Liver (tissue), 9 donors: Measurements from ENCODE around the gene ERN1. TPM values are rescaled to one million over a fixed set of nuclear protein-coding genes. Genes with fewer than 3 reads are reported as not detected.

Source experiments
- DNase-seq: peaks from one replicate; pipeline ENCODE4 v3.0.0-alpha.2; 2017; ENCODE audit warnings: low spot score
- H3K27ac ChIP-seq, 2 donors: one replicate each; pipeline ENCODE4 v1.7.0; 2013; ENCODE audit warnings: inconsistent platforms in 2 of 2, low read length in 2 of 2, control low read depth in 1 of 2, low read depth in 1 of 2, mild to moderate bottlenecking in 1 of 2
- H3K27me3 ChIP-seq, 4 donors: one replicate each; pipeline versions ENCODE4 v1.6.1 to v1.7.0; 2013; ENCODE audit warnings: low read length in 3 of 4, inconsistent platforms in 1 of 4, mild to moderate bottlenecking in 1 of 4, moderate library complexity in 1 of 4; ENCODE audit not compliant: control insufficient read depth in 4 of 4, insufficient read depth in 4 of 4
- H3K36me3 ChIP-seq, 4 donors: one replicate each; pipeline versions ENCODE4 v1.6.1 to v1.7.0; 2013; ENCODE audit warnings: low read length in 3 of 4, mild to moderate bottlenecking in 3 of 4, low read depth in 1 of 4, moderate library complexity in 1 of 4; ENCODE audit not compliant: control insufficient read depth in 4 of 4, insufficient read depth in 3 of 4
- H3K4me1 ChIP-seq, 4 donors: one replicate each; pipeline versions ENCODE4 v1.6.1 to v1.7.0; 2013; ENCODE audit warnings: low read length in 3 of 4, mild to moderate bottlenecking in 3 of 4, moderate library complexity in 1 of 4; ENCODE audit not compliant: control insufficient read depth in 4 of 4, insufficient read depth in 4 of 4
- H3K4me3 ChIP-seq, 3 donors: one replicate each; pipeline versions ENCODE4 v1.6.1 to v1.7.0; 2013; ENCODE audit warnings: low read length in 3 of 3, control low read depth in 1 of 3, low read depth in 1 of 3, mild to moderate bottlenecking in 1 of 3
- H3K9ac ChIP-seq, 2 donors: one replicate each; pipeline ENCODE4 v1.7.0; 2013; ENCODE audit warnings: low read length in 2 of 2, mild to moderate bottlenecking in 2 of 2, moderate library complexity in 2 of 2, control low read depth in 1 of 2, low read depth in 1 of 2
- H3K9me3 ChIP-seq, 4 donors: one replicate each; pipeline versions ENCODE4 v1.6.1 to v1.7.0; 2013; ENCODE audit warnings: low read length in 3 of 4; ENCODE audit not compliant: control insufficient read depth in 4 of 4
- EGR1 ChIP-seq, 2 donors: IDR thresholded peaks; 2 replicates each; pipeline ENCODE4 v1.6.1; 2016 to 2018; ENCODE audit warnings: antibody characterized with exemption in 2 of 2, low read depth in 2 of 2
- FOXA1 ChIP-seq: IDR thresholded peaks from 2 replicates; pipeline ENCODE4 v1.6.1; 2016; ENCODE audit warnings: antibody characterized with exemption
- GABPA ChIP-seq, 2 donors: IDR thresholded peaks in 1 of 2; conservative IDR thresholded peaks in 1 of 2; 2 replicates each; pipeline ENCODE4 v1.6.1; 2016; ENCODE audit warnings: antibody characterized with exemption in 2 of 2, mild to moderate bottlenecking in 1 of 2, moderate library complexity in 1 of 2
- HNF4A ChIP-seq, 2 donors: conservative IDR thresholded peaks; 2 replicates each; pipeline ENCODE4 v1.6.1; 2016; ENCODE audit warnings: antibody characterized with exemption in 2 of 2, mild to moderate bottlenecking in 2 of 2
- HNF4G ChIP-seq: IDR thresholded peaks from 2 replicates; pipeline ENCODE4 v1.6.1; 2016; ENCODE audit warnings: antibody characterized with exemption
- JUND ChIP-seq, 2 donors: IDR thresholded peaks; 2 replicates each; pipeline ENCODE4 v1.6.1; 2016; ENCODE audit warnings: antibody characterized with exemption in 2 of 2
- NR2F2 ChIP-seq: IDR thresholded peaks from 2 replicates; pipeline ENCODE4 v1.6.1; 2016; ENCODE audit warnings: antibody characterized with exemption
- RAD21 ChIP-seq, 2 donors: IDR thresholded peaks; 2 replicates each; pipeline ENCODE4 v1.6.1; 2016; ENCODE audit warnings: antibody characterized with exemption in 2 of 2, mild to moderate bottlenecking in 2 of 2
- RXRA ChIP-seq, 2 donors: IDR thresholded peaks; 2 replicates each; pipeline ENCODE4 v1.6.1; 2017 to 2018; ENCODE audit warnings: antibody characterized with exemption in 2 of 2, mild to moderate bottlenecking in 1 of 2
- TAF1 ChIP-seq: conservative IDR thresholded peaks from 2 replicates; pipeline ENCODE4 v1.6.1; 2016; ENCODE audit warnings: antibody characterized with exemption, mild to moderate bottlenecking
- WGBS: extraction: QIAGEN DNeasy Blood & Tissue Kit; methylation state at CpG from one replicate; pipeline ENCODE4 v1.1.7; 2013; 5-methylcytosine and 5-hydroxymethylcytosine counted together
- polyA plus RNA-seq, 2 donors: library from polyadenylated mRNA; stranded (reverse) in 1 of 2; unstranded in 1 of 2; fragments of 200-250 nt in 1 of 2; fragments of >200 nt in 1 of 2; fragmentation: Nextera tagmentation in 1 of 2; extraction: Ambion mirVana in 1 of 2; gene quantifications; one replicate each; pipeline versions ENCODE4 v1.2.1 to v1.2.3, GENCODE V29; 2013 to 2015
- total RNA-seq, 2 donors: library from RNA; depleted of rRNA; stranded (reverse); fragments of >200 nt; gene quantifications; one replicate each; pipeline ENCODE4 v1.2.3, GENCODE V29; 2014
- TF ChIP-seq, protein P1 (sequence below): IDR thresholded peaks from 2 replicates; pipeline ENCODE4 v1.6.1; 2016; ENCODE audit warnings: antibody characterized with exemption
- TF ChIP-seq, protein P2 (sequence below): IDR thresholded peaks from 2 replicates; pipeline ENCODE4 v1.6.1; 2016; ENCODE audit warnings: antibody characterized with exemption
- TF ChIP-seq, protein P3 (sequence below): fragments of 150-350 bp; IDR thresholded peaks from 2 replicates; pipeline ENCODE4 v1.5.1; 2017; ENCODE audit warnings: improper control_type of control experiment, low read depth, low read length; ENCODE audit not compliant: missing input control
- TF ChIP-seq, protein P4 (sequence below): IDR thresholded peaks from 2 replicates; pipeline ENCODE4 v1.6.1; 2016; ENCODE audit warnings: antibody characterized with exemption, mild to moderate bottlenecking
- TF ChIP-seq, protein P5 (sequence below): IDR thresholded peaks from 2 replicates; pipeline ENCODE4 v1.6.1; 2016; ENCODE audit warnings: antibody characterized with exemption
- donor health status: healthy.
- donor health status: healthy.
- donor health status: healthy.
- donor health status: healthy.
- donor health status: healthy.

The ERN1 gene
- total and polyA plus RNA-seq, 4 donors: 6.3 to 35.1 (median 14.9) TPM

GRCh38 chr17:64009571-64010402, 120.2 kb downstream of the ERN1 start:
- Histone ChIP-seq H3K4me1 (peaks cover 0 to 8% (median 0%) of the 10 kb centered on the region in 4 donors), H3K27ac (peak overlapping the region in 1 of 2 donors; percentile 2)
- DNase-seq: no peak

GRCh38 chr17:64008830-64009229, 121.1 kb downstream of the ERN1 start:
- WGBS: 69% methylated on average over 4 of the region's 4 CpGs
- H3K4me1 ChIP-seq: peaks cover 0 to 8% (median 0%) of the 10 kb centered on the region in 4 donors
- H3K27ac ChIP-seq: no peak overlapping the region
- H3K9me3 ChIP-seq: no peaks in the 10 kb centered on the region
- H3K27me3 ChIP-seq: no peaks in the 10 kb centered on the region
- H3K4me3 ChIP-seq: no peak overlapping the region
- TF ChIP-seq RAD21 (IDR thresholded peaks at IDR 0.05): no peak
- TF ChIP-seq FOXA1: no peak
- TF ChIP-seq, protein P1, sequence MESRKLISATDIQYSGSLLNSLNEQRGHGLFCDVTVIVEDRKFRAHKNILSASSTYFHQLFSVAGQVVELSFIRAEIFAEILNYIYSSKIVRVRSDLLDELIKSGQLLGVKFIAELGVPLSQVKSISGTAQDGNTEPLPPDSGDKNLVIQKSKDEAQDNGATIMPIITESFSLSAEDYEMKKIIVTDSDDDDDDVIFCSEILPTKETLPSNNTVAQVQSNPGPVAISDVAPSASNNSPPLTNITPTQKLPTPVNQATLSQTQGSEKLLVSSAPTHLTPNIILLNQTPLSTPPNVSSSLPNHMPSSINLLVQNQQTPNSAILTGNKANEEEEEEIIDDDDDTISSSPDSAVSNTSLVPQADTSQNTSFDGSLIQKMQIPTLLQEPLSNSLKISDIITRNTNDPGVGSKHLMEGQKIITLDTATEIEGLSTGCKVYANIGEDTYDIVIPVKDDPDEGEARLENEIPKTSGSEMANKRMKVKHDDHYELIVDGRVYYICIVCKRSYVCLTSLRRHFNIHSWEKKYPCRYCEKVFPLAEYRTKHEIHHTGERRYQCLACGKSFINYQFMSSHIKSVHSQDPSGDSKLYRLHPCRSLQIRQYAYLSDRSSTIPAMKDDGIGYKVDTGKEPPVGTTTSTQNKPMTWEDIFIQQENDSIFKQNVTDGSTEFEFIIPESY: no peak
- TF ChIP-seq, protein P2, sequence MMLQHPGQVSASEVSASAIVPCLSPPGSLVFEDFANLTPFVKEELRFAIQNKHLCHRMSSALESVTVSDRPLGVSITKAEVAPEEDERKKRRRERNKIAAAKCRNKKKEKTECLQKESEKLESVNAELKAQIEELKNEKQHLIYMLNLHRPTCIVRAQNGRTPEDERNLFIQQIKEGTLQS: no peak
- TF ChIP-seq, protein P3, sequence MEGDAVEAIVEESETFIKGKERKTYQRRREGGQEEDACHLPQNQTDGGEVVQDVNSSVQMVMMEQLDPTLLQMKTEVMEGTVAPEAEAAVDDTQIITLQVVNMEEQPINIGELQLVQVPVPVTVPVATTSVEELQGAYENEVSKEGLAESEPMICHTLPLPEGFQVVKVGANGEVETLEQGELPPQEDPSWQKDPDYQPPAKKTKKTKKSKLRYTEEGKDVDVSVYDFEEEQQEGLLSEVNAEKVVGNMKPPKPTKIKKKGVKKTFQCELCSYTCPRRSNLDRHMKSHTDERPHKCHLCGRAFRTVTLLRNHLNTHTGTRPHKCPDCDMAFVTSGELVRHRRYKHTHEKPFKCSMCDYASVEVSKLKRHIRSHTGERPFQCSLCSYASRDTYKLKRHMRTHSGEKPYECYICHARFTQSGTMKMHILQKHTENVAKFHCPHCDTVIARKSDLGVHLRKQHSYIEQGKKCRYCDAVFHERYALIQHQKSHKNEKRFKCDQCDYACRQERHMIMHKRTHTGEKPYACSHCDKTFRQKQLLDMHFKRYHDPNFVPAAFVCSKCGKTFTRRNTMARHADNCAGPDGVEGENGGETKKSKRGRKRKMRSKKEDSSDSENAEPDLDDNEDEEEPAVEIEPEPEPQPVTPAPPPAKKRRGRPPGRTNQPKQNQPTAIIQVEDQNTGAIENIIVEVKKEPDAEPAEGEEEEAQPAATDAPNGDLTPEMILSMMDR: no peak
- TF ChIP-seq RXRA (IDR thresholded peaks at IDR 0.05): no peak
- peaks cover 0 to 3% (median 0%) of the 10 kb centered on the region in 4 donors for H3K36me3 ChIP-seq
- no peak for DNase-seq
- H3K9ac ChIP-seq: no peak overlapping the region

More at GRCh38 chr17:64009571-64010402, 120.2 kb downstream of the ERN1 start:
- Histone ChIP-seq H3K4me3 (no peak overlapping the region), H3K9ac (no peak overlapping the region), H3K9me3 (no peaks in the 10 kb centered on the region), H3K27me3 (no peaks in the 10 kb centered on the region), H3K36me3 (no peaks in the 10 kb centered on the region)
- no peak for TF ChIP-seq NR2F2
- TF ChIP-seq EGR1 (IDR thresholded peaks at IDR 0.05; ENCODE audit: low read depth in 2 of 2): no peak
- TF ChIP-seq RXRA (IDR thresholded peaks at IDR 0.05): no peak
- no peak for TF ChIP-seq HNF4A (conservative IDR thresholded peaks at IDR 0.05)
- no peak for TF ChIP-seq RAD21 (IDR thresholded peaks at IDR 0.05)
- no peak for TF ChIP-seq HNF4G
- TF ChIP-seq JUND (IDR thresholded peaks at IDR 0.05): no peak
- TF ChIP-seq, protein P4, sequence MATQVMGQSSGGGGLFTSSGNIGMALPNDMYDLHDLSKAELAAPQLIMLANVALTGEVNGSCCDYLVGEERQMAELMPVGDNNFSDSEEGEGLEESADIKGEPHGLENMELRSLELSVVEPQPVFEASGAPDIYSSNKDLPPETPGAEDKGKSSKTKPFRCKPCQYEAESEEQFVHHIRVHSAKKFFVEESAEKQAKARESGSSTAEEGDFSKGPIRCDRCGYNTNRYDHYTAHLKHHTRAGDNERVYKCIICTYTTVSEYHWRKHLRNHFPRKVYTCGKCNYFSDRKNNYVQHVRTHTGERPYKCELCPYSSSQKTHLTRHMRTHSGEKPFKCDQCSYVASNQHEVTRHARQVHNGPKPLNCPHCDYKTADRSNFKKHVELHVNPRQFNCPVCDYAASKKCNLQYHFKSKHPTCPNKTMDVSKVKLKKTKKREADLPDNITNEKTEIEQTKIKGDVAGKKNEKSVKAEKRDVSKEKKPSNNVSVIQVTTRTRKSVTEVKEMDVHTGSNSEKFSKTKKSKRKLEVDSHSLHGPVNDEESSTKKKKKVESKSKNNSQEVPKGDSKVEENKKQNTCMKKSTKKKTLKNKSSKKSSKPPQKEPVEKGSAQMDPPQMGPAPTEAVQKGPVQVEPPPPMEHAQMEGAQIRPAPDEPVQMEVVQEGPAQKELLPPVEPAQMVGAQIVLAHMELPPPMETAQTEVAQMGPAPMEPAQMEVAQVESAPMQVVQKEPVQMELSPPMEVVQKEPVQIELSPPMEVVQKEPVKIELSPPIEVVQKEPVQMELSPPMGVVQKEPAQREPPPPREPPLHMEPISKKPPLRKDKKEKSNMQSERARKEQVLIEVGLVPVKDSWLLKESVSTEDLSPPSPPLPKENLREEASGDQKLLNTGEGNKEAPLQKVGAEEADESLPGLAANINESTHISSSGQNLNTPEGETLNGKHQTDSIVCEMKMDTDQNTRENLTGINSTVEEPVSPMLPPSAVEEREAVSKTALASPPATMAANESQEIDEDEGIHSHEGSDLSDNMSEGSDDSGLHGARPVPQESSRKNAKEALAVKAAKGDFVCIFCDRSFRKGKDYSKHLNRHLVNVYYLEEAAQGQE: no peak
- TF ChIP-seq GABPA (IDR thresholded peaks at IDR 0.05 in 1 of 2, conservative IDR thresholded peaks at IDR 0.05 in 1 of 2): no peak
- TF ChIP-seq TAF1: no peak
- no peak for TF ChIP-seq FOXA1
- TF ChIP-seq, protein P1: no peak
- TF ChIP-seq, protein P2: no peak
- TF ChIP-seq, protein P5, sequence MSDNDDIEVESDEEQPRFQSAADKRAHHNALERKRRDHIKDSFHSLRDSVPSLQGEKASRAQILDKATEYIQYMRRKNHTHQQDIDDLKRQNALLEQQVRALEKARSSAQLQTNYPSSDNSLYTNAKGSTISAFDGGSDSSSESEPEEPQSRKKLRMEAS: no peak
- WGBS: 63% methylated on average over 8 of the region's 8 CpGs
